SHP77 treated with DMSO at 0.1 percent for 48 hours (cell line): Measurements from ENCODE around the gene ADSL.
"Not testable (repeated sequence)": the region's sequence is repeated elsewhere in the genome, so short reads cannot be mapped to it uniquely, and the experiment has no call there.

Experiments
- DNase-seq: peaks from one replicate; lab custom pipeline; 2025; lab: John Stamatoyannopoulos, UW

Gene ADSL

DNA sequence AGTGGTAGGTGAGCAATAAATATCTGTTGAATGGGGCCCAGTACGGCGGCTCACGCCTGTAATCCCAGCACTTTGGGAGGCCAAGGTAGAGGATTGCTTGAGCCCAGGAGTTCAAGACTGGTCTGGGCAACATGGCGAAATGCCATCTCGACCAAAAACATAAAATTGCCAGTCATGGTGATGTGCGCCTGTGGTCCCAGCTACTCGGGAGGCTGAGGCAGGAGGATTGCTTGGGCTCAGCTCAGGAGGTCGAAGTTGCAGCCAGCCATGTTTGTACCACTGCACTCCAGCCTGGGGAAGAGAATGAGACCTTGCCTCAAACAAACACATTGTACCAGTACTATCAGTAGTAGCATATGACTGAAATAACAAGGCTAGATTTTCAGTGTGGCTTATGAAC is 28.3 kb downstream of the ADSL start:
- DNase-seq = no peak

DNA sequence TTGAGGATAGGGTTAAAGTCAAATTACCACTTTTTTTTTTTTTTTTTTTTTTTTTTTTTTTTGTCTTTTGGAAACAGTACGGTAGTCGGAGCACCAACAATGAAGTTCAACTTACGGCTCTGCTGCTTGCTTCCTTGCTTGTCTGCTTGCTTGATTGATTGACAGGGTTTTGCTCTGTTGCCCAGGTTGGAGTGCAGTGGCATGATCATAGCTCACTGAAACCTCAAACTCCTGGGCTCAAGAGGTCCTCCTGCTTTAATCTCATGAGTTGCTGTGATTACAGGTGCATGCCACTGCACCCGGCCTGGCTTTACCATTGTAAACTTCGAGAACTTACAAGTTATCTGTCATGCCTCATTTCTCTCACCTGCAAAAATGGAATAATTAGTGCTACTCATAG is 29.8 kb downstream of the ADSL start:
- no peak for DNase-seq

DNA sequence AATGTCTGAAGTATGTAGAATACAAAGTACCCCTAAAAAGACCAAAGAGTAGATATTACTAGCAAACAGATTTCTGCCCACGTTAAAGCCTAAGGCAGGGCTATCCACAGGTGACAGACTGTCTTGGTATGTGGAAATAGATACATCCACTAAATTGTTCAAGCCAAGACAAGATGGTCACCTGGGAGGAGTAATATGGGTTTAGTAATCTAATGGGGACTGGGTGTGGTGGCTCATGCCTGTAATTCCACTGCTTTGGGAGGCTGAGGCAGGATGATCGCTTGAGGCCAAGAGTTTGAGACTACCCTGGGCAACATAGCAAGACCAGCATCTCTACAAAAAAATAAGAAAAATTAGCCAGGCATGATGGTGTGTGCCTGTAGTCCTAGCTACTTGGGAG is 31.6 kb downstream of the ADSL start:
- DNase-seq = no peak

DNA sequence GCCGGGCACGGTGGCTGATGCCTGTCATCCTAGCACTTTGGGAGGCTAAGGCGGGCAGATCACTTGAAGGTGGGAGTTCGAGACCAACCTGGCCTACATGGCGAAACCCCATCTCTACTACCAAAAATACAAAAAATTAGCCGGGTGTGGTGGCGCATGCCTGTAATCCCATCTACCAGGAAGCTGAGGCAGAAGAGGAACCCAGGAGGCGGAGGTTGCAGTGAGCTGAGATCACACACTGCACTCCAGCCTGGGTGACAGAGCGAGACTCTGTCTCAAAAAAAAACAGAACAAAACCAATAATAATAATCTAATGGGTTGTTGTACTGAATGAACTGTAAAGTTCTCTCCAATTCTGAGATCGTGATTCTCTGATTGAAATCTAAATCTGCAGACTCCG is 32.1 kb downstream of the ADSL start:
- not testable (repeated sequence) for DNase-seq

DNA sequence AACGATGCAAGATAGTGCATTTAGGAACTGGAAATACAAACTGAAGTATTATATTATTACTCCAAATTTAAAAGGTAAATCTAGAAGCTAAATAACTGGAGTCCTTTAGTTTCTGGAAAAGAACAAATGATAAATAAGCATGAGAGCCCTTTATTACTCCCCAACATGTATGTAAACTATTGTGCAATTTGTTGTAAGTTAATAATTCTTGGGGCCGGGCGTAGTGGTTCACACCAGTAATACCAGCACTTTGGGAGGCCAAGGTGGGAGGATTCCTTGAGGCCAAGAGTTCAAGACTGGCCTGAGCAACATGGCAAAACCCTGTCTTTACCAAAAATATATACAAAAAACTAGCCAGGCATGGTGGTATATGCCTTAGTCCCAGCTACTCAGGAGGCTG is 35.2 kb downstream of the ADSL start:
- no peak for DNase-seq

DNA sequence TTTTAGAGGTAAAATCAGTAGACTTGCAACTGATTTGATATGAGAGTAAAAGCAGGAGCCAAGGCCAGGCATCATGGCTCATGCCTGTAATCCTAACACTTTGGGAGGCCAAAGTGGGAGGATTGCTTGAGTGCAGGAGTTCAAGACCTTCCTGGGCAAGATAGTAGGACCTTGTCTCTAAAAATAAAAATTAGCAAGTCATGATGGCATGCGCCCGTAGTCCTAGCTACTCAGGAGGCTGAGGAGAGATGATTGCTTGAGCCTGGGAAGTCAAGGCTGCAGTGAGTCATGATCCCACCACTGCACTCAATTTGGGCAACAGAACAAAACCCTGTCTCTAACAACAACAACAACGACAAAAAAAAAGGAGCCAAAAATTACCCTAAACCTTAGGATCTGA is 37.6 kb downstream of the ADSL start:
- no peak for DNase-seq

DNA sequence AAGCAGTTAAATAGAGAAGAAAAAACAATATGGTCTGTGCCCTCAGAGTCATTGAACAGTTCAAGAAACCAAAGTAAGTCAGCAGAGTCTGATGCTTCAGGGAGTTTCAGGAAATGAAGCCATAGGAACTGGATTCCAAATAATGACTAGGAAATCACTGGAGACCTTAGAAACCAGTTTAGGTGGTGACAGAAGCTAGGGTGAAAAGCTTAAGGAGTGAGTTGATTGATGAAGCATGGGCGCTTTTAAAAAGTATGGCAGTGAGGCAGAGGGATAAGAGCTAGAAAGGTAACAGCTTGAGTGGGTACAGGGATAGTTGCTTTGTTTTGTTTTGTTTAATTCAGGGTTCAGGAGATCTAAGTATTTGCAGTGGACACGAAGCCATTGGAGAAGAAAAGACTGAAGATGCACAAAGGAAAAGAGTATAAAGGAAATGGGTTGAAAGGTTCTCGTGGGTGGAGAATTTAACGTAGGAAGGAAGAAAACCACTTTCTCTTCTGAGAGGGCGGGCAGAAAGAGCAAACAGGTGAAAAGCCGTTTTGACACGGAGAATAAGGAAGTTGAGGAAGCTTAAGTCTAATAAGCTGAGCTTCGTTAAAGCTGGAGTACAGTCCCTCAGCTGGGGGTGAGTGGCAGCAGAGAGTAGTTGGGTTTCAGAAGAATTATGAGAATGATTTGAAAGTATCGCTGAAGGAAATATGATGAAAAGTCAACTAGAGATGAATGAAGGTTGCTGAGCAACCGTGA is 38.9 kb downstream of the ADSL start:
- DNase-seq = no peak

DNA sequence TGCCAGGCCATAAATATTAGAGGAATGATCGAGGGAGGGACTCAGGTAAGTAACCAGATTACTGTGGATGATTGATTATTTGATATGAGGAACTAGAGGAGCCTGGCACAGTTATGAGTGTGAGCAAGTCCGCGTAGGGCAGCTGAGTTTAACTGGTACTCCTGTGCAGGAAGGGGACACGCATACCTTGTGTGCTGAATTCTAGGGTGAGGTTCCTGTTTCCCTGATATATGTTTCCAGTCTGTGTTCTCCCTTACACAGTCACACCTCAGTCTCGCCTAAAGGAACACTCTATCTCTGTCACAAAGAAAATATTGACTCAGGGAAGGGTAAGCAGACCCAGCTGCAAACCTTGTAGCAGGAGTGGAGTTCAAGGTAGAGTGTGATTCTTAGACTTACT is 41.4 kb downstream of the ADSL start:
- DNase-seq = no peak

DNA sequence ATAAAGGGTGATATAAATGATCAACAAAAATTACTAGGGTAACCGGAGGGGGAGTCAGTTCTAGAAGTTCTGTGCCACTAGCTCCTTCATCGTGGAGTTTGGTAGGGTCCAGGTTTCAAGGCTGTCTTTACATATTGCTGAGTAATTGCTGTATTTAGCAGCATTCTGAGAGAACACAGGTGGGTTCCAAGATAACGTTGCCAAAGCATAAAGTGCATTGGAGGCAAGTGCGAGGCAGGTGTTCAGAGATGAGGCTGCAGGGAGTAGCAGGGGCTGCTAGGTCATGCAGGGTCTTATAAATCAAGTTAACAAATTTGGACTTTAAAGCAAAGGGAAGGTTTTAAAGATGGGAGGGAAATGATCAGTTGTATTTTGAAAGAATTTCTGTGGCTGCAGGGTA is 41.9 kb downstream of the ADSL start:
- DNase-seq = no peak

DNA sequence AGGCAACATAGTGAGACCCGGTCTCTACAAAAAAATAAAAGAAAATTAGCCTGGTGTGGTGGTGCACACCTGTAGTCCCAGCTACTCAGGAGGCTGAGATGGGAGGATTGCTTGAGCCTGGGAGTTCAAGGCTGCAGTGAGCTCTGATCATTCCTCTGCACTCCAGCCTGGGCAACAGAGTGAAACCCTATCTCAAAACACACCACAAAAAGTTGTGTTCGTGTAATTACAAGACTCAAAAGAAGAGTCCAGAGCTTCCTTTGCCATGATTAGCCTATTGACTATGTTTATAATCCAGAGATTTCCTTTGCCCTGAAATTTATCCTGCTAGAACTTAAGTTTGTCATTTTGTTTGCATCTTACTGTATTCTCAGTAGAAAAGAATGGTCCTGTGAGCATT is 45.1 kb downstream of the ADSL start:
- DNase-seq = no peak

DNA sequence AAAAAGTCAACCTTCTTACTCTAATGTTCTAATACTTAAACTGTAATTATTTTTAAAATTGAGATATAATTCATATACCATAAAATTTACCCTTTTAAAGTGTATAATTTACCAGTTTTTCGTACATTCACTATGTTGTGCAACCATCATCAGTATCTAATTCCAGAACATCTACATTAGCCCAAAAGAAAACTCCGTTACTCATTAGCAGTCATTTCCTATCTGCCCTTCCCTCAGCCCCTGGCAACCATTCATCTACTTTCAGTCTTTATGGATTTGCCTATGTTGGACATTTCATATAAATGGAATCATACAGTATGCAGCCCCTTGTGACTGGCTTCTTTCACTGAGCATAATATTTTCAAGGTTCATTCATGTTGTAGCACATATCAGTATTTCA is 46.3 kb downstream of the ADSL start:
- DNase-seq = no peak

DNA sequence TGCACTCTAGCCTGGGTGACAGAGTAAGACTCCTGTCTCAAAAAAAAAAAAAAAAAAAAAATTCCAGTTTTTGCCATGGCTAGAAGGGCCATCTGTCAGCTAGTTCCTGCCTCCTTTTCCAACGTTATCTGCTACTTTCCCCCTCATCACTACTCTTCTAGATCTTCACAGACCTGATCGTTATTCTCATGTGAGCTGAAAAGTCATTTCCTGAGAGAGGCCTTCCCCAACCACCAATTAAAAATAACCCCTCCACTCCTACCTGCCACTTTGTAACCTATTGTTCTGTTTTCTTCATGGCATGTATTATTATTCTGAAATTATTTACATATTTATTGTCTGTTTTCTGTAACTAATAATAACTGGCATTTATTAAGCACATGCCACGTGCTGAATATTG is 48.3 kb downstream of the ADSL start:
- no peak for DNase-seq

DNA sequence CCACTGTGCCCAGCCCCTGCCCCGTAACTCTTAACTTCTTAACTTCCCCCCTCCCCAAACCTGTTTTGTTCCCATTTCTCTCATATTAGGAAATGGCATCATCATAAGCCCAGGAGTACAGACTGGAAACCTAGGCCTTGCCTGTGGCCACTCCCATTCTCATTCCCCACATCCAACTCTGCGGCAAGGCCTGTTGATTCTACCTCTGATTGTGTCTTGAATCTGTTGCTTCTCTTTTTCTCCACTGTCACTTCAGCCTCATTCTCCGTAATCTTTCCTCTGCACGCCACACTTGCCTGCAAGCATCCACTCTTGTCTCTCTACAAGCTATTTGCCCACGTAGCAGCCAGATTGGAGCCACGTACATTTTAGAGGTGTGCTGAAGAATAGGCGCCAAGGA is 49.3 kb downstream of the ADSL start:
- DNase-seq = no peak

DNA sequence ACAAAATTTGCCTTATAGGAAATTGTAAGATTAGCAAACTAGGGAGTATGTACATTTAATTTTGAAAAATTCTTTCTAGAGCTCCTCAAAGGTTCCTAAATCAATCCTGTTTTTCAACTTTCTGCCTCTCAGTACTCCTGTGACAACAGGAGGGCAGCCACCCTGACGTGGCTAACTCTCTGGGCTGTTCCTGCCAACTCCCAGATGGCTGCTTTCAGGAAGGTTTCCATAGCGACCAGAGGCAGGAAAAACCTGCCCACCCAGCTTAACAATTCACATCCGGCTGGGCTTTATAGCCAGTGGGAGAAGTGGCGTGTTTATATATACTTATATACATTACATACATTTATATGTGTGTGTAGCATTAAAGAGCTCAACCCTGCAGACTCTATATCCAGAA is 50.6 kb downstream of the ADSL start:
- DNase-seq = no peak

DNA sequence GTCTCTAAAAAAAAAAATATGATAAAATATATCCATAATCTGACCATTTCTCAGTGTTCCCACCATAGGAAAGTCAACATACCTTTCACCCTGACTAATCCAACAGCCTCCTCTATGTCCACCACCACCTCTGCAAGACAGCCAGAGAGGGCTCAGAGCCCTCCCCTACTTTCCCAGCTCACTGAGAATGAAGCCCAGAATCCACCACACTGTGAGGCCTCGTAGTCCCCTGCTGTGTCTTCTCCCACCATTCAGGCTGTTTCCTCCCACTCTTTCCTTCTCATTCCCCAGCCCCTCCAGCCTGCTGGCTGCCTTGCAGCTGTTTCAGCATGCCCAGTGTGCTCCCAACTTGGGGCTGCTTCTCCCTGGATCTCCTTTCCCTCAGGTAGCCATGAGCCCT is 51.1 kb downstream of the ADSL start:
- no peak for DNase-seq

DNA sequence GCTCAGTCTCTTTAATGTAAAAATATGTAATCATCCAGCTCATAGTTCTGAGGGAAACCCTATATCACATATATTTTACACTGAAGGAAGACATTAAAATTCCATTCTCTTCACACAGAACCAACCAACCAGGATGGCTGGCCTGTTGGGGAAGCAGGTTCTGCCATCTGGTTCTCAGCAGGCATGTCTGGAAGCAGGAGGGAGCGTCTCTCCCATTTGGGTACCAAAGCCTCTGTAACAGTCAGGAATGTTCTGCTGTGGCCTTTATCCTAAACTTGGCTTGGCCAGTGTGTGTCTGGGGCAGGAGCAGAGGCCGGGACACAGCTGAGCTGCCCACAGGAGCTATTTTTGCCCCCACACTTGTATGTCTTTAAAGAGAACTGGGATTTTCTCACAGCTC is 53.3 kb downstream of the ADSL start:
- no peak for DNase-seq

DNA sequence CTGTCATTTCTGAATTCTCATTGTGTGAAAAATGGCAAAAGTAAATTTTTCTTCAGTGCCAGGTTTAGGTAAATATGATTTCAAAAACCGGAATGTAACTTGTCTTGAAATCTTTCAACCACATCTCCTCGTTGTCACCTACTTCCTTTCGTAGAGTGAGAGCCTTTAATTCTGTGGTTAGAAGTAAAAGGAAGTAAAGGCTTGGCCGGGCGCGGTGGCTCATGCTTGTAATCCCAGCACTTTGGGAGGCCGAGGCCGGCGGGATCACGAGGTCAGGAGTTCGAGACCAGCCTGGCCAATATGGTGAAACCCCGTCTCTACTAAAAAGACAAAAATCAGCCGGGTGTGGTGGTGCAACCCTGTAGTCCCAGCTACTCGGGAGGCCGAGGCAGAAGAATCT is 53.9 kb downstream of the ADSL start:
- DNase-seq = no peak

DNA sequence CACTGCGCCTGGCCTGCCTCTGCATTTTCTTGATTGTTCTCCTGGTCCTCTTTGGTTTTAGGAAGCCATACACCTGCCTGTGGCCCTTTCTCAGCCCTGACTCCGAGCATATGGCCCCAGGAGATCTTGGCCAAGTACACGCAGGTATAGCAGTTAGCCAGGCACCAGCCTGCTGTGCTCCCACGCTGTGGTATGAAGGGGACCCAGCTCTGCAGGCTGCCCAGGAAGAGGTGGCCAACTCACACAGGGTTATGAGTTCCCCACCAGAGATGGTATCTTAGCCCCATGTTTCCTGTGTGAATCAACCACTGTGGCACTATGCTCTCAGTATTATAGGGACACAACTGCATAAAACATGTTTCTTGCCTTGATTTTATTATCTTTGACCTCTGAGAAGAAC is 55.2 kb downstream of the ADSL start:
- DNase-seq = no peak

DNA sequence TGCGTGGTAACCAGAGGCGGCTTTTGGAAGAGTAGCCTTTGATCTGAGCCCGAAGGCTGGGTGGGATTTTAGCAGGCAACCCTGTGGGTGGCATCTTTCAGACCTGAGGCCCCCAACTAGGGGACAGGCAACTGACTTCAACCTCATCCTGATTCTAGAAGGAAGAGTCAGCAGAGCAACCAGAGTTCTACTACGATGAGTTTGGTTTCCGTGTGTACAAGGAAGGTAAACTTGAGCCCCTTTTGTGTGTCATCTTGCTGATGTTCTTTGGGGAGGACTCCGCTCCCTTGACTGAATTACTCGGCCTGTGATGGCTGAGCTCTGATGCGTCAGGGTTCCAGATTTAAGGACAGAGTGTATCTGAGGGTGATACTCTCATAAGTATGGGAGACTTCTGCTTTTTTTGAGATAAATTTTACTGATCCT is 55.7 kb downstream of the ADSL start:
- DNase-seq = no peak

DNA sequence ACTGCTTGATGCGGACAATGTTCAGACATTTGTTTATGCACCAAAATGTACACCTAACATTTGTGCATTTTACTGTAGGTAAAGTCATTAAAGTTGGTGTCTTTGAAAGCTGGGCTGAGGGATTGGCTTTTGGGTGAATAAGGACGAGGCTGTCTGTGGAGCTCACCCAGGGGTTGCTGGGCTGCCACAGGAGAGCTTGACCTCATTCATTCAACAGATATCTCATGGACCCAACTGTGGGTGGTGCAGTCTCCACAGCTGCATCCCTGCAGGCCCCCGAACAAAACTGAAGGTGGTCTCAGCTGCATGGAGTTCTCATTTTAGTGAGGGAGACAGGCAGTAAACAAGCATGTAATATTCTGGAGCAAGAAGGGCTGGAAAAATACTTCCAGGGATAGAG is 56.8 kb downstream of the ADSL start:
- DNase-seq = no peak

DNA sequence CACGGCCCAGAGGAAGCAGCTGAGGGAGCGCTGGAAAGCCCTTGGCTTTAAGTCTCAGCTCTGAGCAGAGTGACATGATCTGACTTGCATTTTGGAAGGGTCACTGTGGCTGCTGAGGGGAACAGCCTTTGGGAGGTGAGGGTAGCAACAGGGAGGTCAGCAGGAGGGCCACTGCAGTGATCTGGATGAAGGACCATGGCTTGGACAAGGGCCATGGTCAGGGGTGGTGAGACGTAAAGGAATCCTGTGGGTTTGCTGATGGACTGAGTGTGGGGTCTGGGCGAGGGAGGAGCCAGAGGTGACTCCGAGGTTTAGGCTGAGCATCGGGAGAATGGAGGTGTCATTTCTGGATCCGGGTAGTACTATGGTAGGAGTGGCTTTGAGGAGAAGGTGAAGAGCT is 57.4 kb downstream of the ADSL start:
- no peak for DNase-seq

DNA sequence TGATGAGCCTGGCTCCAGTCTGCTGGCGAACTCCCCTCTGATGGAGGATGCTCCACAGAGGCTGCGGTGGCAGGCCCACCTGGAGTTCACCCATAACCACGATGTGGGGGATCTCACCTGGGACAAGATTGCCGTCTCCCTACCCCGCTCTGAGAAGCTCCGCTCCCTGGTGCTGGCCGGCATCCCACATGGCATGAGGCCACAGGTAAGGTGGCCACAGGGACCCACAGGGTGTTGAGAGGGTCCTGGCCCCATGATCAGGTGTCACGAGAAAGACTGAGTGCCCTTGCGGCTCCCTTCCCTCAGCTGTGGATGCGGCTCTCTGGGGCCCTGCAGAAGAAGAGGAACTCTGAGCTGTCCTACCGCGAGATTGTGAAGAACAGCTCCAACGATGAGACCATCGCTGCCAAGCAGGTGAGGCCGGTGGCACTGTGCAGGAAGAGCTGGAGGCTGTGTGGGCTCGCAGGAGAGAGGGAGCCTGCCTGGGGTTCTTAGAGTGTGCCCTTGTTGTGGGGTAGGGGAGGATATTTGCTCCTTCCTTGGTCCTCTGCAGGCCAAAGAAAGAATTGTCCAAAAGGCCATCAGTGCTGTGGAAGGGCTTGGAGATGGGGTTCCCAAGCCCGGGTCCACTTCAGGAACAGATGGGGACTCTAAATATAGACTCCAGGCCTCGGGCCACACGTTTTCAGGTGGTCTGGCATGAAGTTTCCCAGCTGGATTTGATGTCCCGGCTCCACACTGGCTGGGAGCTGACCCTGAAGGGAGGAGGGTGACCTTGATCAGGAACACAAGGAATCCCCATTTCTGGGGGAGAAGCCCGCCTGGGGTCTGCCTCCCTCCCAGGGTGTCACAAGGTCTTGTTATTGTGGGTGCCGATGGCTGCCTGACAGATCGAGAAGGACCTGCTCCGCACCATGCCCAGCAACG is 58.2 kb downstream of the ADSL start:
- DNase-seq = no peak
